Fibroblast of peridontal ligament (primary cell): ENCODE measurements around the gene TMEM223.
"Not testable (repeated sequence)": the region's sequence is repeated elsewhere in the genome, so short reads cannot be mapped to it uniquely, and the experiment has no call there.

ENCODE experiments used
- DNase-seq: peaks from one replicate; pipeline ENCODE4 v3.0.0-alpha.2; 2010; ENCODE audit errors: extremely low read depth

The TMEM223 gene

GRCh38 chr11:62801071-62801470, 9.3 kb upstream of the TMEM223 start:
- no peak for DNase-seq

- no peak for DNase-seq
These were observed 7.7 kb upstream of the TMEM223 start for GRCh38 chr11:62799486-62799885.

- no peak for DNase-seq
These were observed 4.5 kb upstream of the TMEM223 start for GRCh38 chr11:62796281-62796680.

- DNase-seq = no peak
These were observed 2.5 kb upstream of the TMEM223 start for GRCh38 chr11:62794201-62794775.

DNA sequence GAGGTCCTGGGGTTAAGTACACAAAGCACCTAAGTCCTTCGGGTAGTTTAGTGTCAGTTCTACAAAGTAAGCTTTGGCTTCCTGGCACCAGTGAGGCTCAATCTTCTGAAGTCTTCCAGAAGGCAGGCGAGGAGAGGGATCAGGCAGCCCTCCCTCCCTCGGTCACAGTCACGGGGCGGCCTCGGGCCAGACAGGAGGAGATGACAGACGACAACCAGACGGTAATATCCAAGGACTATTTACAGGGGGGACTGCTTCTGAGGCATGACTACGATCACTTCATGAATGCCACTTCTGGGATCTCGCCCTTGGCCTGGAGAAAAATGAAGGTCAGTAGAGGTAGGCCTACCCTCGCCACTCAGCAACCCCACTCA, 383 bp upstream of the TMEM223 start:
- DNase-seq = no peak

DNA sequence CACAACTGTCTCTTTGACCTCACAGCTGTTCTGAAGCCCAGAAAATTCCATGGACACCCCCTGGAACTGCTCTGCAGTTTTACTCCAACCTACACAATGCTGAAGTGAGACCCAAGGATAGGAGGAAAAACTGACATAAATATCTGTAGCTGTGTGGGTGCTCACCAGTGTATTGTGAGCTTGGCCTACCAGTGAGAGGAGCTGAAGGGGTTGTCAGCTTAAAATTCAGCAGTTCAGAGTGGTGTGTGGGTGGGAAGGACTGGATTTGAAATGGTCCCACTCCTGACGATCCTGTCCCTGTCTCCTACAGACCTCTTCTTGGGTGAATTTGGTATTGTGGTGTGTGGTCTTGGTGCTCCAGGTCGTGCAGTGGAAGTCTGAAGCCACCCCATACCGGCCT, 2.2 kb downstream of the TMEM223 start:
- no peak for DNase-seq

DNA sequence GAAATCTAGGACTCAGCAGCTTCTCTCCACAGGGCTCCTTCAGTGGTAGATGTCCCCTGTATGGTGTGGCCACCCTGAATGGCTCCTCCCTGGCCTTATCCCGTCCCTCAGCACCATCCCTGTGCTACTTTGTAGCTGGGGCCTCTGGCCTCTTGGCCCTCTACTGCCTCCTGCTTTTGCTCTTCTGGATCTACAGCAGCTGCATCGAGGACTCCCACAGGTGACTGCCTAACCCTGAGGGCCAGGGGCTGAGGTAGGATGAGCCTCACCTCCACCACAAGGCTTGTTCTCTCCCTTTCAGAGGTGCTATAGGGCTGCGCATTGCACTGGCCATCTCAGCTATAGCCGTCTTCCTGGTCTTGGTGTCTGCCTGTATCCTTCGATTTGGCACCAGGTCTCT, 2.8 kb downstream of the TMEM223 start:
- no peak for DNase-seq

GRCh38 chr11:62787005-62787759, 4.6 kb downstream of the TMEM223 start, which contains the start of gene TMEM179B:
Gene TMEM179B (plus strand): TSS chr11:62787402. CDS start chr11:62787432, 30 bp downstream.
- peak; percentile 96 for DNase-seq

- DNase-seq = peak; percentile 68
These were observed 5.3 kb downstream of the TMEM223 start for GRCh38 chr11:62786318-62787004.

- DNase-seq = no peak
These were observed 9.1 kb downstream of the TMEM223 start for GRCh38 chr11:62782753-62783152.

- no peak for DNase-seq
These were observed 13.4 kb downstream of the TMEM223 start for GRCh38 chr11:62778441-62778840.

DNA sequence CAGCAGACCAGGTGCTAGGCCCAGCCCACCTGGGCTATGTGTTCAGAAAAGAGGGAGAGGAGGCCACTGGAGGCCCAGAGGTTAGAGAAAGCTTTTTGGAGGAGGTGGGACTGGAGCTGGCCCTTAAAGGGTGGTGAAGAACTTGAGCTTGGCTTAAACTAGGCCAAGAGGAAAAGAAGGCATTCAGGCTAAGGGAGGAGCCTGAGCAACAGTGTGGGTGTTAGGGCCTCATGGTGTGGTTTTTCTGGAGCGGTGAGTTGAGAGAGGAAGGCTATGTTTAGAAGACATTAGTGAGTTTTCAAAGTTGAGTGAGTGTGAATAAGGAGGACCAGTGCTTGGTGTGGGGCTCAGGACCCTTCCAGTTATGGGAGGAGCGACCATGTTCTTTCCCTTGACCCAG, 14.4 kb downstream of the TMEM223 start:
- no peak for DNase-seq

- no peak for DNase-seq
These were observed 16.2 kb downstream of the TMEM223 start for GRCh38 chr11:62775646-62776045.

- DNase-seq = no peak
These were observed 17.4 kb downstream of the TMEM223 start for GRCh38 chr11:62774407-62774806.

DNA sequence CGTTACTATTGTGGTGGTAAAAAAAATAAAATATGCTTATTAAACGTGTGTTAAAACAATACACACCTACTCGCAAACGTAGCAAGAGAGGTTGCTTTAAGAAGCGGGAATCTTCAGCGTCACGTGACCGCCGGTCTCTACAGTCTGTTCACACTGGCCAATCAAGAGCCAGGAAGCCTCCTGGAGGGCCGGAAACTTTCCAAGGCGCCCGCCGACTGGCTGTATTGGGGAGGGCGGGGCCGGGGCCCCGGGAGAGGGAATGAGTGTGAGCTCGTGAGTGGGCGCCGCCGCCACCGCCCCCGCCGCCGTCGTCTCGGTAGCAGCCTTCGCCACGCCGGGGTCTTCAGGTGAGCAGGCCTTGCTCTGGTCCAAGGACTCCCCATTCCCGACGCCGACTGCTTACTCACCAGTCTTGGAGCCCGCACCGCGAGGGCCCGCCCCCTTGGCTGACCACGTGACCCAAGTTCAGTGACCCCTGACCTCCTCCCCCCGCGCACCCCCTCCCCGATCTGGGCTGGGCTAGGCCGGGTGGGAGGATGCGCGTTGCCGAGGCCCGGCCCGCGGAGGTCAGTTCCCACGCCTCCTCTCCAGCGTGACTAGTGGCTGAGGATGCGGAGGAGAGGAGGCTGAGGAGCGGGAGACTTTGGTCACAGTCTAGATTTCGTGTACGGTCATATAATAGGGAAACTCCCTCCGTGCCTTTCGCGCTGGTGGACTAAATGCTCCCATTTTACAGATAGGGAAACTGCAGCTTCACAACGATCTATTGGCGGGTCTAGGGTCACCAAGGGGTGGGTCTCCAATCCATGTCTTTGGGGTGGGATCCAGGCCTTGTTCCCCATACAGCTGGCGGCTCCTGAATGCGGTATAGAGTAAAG, 20.4 kb downstream of the TMEM223 start, which contains the start of gene TAF6L:
TAF6L (plus strand) TSS at position 253 of the 878 bp plus-strand sequence. CDS start 4,388 bp downstream, outside the sequence.
- peak; percentile 96 for DNase-seq

- DNase-seq = no peak
These were observed 21.0 kb downstream of the TMEM223 start for GRCh38 chr11:62770778-62771143.

- not testable (repeated sequence) for DNase-seq
These were observed 31.0 kb downstream of the TMEM223 start for GRCh38 chr11:62760867-62761227.

DNA sequence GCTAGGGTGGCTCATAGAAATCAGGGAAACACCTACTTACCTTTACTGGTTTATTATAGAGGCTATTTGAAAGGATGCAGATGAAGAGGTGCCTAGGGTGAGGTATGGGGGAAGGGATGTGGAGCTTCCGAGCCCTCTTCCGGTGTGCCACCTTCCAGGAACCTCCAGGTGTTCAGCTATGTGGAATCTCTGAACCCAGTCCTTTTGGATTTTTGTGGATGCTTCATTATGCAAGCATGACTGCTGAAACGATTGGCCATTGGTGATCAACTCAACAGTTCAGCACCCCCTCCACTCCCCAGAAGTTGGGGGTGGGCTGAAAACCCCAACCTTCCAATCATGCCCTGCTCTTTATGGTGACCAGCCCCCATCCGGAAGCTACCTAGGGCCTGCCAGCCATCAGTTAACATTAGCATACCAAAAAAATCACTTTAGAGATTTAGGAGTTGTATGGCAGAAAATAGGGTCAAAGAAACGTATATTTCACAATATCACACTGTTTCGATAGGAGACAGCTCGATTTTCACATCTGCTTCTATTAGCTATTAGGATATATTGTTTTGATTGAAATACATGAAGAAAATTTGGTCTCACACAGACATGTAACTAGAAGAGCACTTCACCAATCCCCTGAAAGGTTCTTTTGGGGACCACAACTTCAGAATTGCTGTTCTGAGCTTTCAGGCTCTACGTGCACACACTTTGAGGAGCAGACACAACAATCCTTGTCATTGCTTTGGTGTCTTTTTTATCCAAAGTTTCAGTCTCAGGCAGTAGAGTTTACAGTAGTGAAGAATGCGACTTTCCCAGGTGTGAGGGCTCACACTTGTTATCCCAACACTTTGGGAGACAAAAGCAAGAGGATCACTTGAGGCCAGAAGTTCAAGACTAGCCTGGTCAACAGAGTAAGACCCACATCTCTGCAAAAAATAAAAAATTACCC, 33.7 kb downstream of the TMEM223 start:
- no peak for DNase-seq

DNA sequence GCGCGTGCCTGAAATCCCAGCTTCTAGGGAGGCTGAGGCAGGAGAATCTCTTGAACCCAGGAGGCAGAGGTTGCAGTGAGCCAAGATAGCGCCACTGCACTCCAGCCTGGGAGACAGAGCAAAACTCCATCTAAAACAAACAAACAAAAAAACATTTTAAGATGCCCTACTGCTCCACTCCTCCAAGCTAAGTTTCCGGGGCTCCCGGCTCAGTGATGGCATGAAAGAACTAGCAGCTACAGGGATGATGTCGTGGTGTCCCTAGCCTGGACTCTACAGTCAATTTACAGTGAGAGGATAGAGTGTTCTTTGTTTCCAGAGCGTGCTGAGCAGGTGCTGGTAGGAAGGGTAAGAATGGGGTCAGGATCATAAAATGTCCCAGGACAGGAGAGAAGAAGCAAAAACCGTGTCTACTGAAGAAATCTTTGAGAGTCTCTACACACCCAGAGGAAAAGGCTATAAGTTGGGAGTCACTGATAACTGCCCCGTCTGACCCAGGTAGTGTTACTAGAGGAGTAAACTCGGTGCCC, 36.7 kb downstream of the TMEM223 start:
- no peak for DNase-seq
